CD4-positive, alpha-beta T cell treated with Interleukin-15 for 1 hour (primary cell): ENCODE data around the gene CCDC40.
"Not testable (repeated sequence)": the region's sequence is repeated elsewhere in the genome, so short reads cannot be mapped to it uniquely, and the experiment has no call there.

Experiments
- DNase-seq: peaks from one replicate; pipeline ENCODE4 v3.0.0-alpha.2; 2020

Gene CCDC40

GRCh38 chr17:80035937-80036714 lies at the start of gene CCDC40:
CCDC40 (plus strand) TSS chr17:80036642; CDS start chr17:80036663, 21 bp downstream.
- DNase-seq: peak; percentile 86

- DNase-seq: no peak
Observed at GRCh38 chr17:79987187-79987934, 49.1 kb upstream of the CCDC40 start.

DNA sequence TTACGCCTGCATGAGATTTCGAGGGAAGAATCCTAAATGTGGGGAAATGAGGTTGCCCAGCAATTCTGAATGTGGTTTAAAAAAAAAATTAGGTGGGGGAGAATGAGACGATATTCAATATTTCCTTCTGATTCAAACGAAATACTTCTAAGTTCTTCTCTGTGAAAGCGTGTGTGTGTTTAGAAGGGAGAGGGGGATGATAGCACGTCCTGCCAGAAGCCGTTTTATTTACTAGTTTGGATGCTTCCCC lies 48.6 kb upstream of the CCDC40 start:
- DNase-seq: no peak

DNA sequence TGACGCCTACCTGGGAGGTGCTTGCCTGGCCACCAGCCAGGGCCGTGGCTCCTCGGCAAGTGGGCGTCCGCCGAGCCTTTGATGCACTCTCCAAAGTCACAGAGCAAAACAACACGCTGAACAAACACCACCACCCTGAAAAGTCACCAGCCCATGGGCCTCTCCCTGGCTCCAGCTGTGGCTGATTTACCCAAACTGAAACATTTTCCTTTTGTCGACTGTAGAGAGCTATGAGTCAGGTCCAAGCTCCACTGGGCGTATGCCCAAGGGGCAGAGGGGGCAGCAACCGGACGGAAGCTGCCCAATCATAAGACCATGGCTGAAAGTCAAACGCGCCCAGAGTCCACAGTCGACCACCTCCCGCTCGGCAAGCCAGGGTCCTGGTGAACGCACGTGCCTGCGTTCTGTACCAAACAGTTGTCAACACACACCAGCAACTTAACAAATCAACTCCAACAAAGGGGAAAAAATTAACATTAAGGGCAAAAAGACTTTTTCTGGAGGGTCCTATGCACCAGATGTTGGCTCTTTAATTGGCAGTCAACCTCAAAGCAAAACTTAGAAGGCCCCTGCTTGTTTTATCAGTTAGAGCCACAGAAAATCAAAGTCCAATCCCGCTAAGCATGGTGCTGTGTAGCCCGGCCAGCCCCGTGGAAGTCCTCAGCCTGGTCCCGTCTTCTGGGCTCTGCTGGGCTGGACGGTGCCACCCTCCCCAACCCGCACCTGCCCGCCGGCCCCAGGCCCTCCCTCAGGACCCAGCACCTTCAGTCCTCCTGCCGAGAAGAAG lies 48.1 kb upstream of the CCDC40 start:
- DNase-seq: peak; percentile 15

DNA sequence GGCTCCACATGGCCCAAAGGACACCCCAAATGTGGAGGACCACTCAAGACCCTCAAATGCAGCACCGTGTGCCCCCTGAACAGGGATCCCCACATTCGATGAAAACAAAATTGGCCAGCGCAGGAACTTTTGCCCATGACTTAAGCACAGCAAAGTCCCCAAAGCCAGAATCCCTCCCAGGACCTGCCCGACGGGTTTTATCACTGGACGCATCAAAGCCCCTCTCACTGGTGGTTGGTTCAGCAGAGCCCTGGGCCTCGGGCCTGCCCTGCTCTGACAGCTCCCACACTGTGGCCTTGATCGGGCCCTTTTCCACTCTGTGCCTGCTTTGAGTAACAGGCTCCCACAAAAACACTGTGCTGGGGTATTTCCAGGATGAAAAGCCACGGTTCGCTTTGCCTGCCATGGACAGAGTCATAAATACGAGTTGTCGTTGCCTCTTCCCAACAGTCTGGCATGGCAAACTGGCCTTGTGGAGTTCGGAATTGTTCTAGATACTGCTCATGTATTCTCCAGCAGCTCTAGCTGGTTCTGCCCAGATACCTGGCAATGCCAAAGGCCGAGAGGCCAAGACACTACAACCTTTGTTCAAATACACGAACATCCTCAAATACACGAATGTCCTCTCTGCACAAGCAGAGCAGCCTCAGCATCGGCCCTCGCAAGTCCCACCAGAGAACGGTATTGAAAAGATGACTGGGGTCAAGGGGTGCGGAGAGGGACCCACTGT lies 47.2 kb upstream of the CCDC40 start:
- DNase-seq: peak; percentile 10

- no peak for DNase-seq
Observed at GRCh38 chr17:79990051-79990592, 46.3 kb upstream of the CCDC40 start.

DNA sequence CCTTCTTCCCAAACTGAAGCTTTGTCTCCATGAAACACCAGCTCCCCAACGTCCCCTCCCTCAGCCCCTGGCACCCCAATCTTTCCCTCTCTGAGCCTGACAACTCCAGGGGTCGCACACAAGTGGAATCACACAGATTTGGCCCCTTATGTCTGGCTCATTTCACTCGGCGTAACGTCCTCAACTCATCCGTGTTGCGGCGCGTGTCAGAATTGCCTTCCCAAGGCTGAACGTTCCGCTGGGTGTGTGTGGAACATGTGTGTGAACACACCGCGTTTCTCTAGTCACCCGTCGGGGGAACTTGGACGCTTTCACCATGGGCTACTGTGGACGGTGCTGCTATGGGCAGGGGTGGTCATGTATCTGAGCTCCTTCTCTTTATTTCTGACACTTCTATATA lies 45.7 kb upstream of the CCDC40 start:
- no peak for DNase-seq

- DNase-seq: peak; percentile 88
Observed at GRCh38 chr17:79991140-79991923, 45.1 kb upstream of the CCDC40 start.

GRCh38 chr17:79991924-79992648 lies 44.4 kb upstream of the CCDC40 start:
- DNase-seq: no peak

DNA sequence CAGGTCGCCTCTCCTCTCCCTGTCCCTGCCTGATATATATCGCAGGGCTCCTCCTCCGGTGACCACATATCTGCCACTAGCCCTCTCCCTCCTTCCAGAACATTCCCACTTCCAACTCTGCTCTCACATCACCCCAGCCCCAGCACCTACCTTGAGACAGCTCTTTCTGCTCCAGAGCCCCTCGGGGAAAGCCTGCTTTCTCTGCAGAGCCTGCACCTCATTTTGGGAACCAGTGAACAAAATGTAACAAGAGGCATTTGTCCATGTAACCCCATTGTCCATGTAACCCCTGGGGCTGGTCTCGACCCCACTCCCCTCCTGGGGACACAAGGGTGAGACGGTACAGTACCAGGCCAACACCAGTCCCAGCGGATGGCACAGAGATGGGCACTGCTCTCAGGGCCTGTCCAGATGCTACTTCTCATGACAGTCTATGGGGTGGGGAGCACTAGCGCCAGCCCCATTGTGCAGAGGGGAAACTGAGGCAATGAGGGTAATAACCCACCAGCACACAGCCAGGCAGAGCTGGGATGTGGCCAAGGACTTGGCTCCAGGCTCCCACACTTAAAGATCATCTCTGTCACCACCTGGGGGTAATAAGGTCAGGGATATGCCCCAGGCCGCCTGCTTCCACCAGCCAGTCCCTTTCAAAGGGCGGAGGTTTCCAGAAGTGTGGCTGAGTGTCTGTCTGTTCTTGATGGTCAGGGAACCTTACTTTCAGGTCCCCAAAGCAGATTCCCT lies 43.6 kb upstream of the CCDC40 start:
- no peak for DNase-seq

DNA sequence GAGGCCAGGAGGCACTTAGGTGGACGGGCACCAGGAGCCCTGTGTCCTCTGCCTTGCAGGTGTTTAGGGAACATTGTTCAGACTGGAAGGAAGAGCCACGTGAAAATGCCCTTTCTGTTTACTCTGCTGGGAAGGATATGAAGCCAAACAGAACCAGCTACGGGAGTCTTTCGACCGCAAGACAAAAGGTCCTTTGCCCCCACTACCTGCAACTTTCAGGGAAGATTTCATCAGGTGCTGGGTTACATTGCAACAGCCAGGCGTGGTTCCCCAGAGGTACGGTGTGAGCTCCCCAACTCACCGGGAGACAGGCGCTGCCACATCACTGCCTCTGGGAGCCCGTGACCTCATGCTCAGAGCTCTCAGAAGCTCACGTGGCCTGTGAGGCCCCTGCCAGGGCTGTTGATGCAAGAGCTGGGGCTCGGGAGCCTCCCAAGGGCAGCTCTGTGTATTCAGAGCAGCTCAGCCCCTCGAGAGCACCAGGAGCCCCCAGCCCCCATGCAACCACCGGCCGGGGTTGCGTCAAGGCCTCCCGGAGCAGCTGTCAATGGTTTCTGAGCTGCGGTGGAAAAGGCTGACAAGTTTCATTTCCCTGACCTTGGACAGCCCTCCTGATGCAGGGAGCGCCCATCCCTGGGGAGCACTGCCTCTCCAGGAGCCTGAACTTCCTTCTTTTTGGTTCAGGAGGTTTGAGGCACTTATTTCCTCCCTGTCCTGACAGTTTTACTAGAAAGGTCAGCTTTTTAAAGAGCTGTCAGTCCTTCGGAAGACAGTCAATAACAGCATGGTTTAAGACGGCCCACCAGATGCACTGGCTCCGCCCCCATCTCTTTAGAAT lies 42.8 kb upstream of the CCDC40 start:
- peak; percentile 74 for DNase-seq

- DNase-seq: not testable (repeated sequence)
Observed at GRCh38 chr17:79994228-79994569, 42.2 kb upstream of the CCDC40 start.

- DNase-seq: no peak
Observed at GRCh38 chr17:79994602-79995001, 41.8 kb upstream of the CCDC40 start.

DNA sequence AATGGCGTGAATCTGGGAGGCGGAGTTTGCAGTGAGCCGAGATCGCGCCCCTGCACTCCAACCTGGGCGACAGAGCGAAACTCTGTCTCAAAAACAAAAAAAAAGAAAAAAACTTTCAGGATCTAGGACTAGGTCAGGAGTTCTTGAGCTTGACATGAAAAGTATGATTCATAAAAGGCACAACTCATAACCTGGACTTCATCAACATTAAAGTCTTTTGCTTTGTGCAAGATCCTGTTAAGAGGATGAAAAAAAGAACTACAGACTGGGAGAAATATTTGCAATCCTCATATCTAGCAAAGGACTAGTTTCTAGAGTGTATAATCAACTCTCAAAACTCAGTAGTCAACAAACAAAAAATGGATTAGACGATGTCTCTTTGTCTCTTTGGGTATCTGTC lies 40.7 kb upstream of the CCDC40 start:
- no peak for DNase-seq

GRCh38 chr17:79996291-79996690 lies 40.2 kb upstream of the CCDC40 start:
- no peak for DNase-seq

GRCh38 chr17:79997011-79997660 lies 39.3 kb upstream of the CCDC40 start:
- DNase-seq: peak; percentile 91

GRCh38 chr17:80000136-80000535 lies 36.3 kb upstream of the CCDC40 start:
- no peak for DNase-seq

DNA sequence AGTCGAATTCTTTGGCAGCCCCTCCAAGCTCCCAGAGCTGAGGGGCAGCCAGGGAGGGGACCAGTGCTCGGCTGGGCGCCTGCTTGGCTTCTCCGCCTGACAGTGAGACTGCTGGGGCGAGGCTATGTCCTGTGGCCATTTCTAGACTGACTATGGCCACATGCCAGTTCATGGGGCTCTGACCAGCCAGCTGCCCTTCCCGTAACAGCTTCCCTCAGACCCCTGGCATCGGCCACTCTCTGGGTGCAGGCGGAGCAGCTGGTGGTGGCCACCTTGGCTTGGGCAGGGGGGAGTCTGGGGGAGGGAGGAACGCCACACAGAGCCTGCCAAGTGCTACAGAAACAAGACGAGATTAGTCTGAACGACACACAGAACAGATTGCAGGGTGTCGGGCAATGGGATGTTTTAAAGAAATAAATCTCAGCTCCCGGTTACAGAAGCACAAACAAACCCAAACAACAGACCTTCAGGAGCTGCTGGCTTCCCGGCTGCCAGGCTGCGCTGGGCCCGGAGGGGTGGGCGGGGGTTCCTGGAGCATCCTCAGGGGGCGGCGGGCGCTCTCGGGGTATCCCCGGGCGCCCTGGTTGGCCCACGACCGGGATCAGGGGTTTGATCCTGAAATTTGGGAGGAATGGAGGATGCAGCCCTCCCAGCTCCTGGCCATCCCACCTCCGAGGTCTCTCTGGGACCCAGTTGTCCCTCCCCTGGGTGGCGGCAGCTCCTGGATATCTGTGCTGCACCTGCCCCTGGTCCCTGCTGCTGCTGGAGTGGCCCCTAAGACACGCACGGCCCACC lies 35.3 kb upstream of the CCDC40 start:
- DNase-seq: no peak
